ENCODE measurements around the gene CHD9.

CHD9 gene

DNA sequence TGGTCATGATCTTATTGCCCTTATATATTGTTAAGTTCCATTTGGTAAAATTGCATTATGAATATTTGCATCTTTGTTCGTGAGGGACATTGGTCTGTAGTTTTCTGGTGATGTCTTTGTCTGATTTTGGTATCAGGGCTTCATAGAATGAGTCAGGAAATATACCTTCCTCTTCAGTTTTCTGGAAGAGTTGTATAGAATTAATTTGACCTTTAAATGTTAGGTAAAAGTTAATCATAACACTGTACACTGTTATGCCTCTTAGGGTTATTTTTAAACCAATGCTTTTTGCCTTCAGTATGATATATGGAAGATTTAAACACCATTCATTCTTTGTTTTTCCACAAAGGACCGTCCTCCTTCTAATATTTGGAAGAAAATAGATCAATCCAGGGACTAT lies 180.0 kb downstream of the CHD9 start:
- Histone ChIP-seq H3K79me2 (ENCODE audit: control insufficient read depth, insufficient read depth, low read length, poor library complexity) (no peaks in the 10 kb centered on the region), H4K12ac (ENCODE audit: low read depth, low read length) (no peak overlapping the region), H2AFZ (ENCODE audit: insufficient read depth, low read length, poor library complexity) (no peak overlapping the region), H3K18ac (ENCODE audit: low read length) (no peak overlapping the region), H3K9me3 (ENCODE audit: insufficient read depth, low read depth, low read length) (no peaks in the 10 kb centered on the region), H3K36me3 (ENCODE audit: control insufficient read depth in 1 of 2, insufficient read depth in 2 of 2, low read length in 2 of 2) (peaks cover 9 to 14% of the 10 kb centered on the region in 2 experiments), H2AK5ac (ENCODE audit: low read length) (no peak overlapping the region), H3K27ac (ENCODE audit: low read depth, low read length) (no peak overlapping the region), H3K9ac (ENCODE audit: low read length) (no peak overlapping the region), H4K91ac (ENCODE audit: low read depth, low read length) (no peak overlapping the region), H2BK12ac (ENCODE audit: low read length) (no peak overlapping the region), H3K27me3 (ENCODE audit: insufficient read depth, low read length) (no peaks in the 10 kb centered on the region), H3K79me1 (ENCODE audit: low read length) (no peaks in the 10 kb centered on the region), H3K4ac (ENCODE audit: low read depth, low read length) (no peak overlapping the region), H4K8ac (ENCODE audit: low read depth, low read length) (no peak overlapping the region), H3K14ac (ENCODE audit: low read length) (no peak overlapping the region), H3K4me2 (ENCODE audit: low read length) (no peak overlapping the region), H3K4me1 (ENCODE audit: control insufficient read depth in 1 of 2, insufficient read depth in 2 of 2, low read length in 2 of 2) (no peaks in the 10 kb centered on the region), H2BK120ac (ENCODE audit: insufficient read depth, low read length, poor library complexity) (no peak overlapping the region), H3K4me3 (ENCODE audit: low read depth, low read length) (no peak overlapping the region), H3K23ac (ENCODE audit: low read length) (no peak overlapping the region), H2BK5ac (ENCODE audit: low read depth, low read length, poor library complexity) (no peak overlapping the region)
- DNase-seq = no peak
- WGBS (ENCODE audit: extremely low coverage, insufficient coverage, insufficient read length) = no CpG with 5 or more reads among the region's 2 CpGs

DNA sequence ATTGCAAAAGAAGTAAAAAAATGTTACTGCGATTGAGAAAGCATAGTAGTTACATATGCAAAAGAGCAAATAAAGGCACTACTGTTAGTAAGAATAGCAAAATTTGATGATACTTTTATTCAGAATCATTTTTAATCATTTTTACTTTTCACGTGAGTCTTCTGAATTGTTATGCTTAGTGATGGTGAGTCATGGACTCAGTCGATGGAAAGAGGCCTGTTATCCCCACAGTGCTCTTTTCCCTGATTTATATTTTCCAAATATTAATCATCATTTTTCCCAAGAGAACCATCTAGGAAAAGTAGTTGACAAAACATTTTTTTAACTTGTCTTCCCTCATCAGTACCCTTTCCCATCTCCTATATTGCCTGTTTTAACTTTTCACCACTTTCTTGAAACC lies 181.1 kb downstream of the CHD9 start:
- Histone ChIP-seq H3K36me3 (ENCODE audit: control insufficient read depth in 1 of 2, insufficient read depth in 2 of 2, low read length in 2 of 2) (peaks cover 9 to 13% of the 10 kb centered on the region in 2 experiments), H2BK12ac (ENCODE audit: low read length) (no peak overlapping the region), H3K27me3 (ENCODE audit: insufficient read depth, low read length) (no peaks in the 10 kb centered on the region), H3K9me3 (ENCODE audit: insufficient read depth, low read depth, low read length) (no peaks in the 10 kb centered on the region), H3K27ac (ENCODE audit: low read depth, low read length) (no peak overlapping the region), H3K4me3 (ENCODE audit: low read depth, low read length) (no peak overlapping the region), H3K14ac (ENCODE audit: low read length) (no peak overlapping the region), H3K4ac (ENCODE audit: low read depth, low read length) (no peak overlapping the region), H3K18ac (ENCODE audit: low read length) (no peak overlapping the region), H4K12ac (ENCODE audit: low read depth, low read length) (no peak overlapping the region), H4K8ac (ENCODE audit: low read depth, low read length) (no peak overlapping the region), H3K79me1 (ENCODE audit: low read length) (no peaks in the 10 kb centered on the region), H3K79me2 (ENCODE audit: control insufficient read depth, insufficient read depth, low read length, poor library complexity) (no peaks in the 10 kb centered on the region), H2BK120ac (ENCODE audit: insufficient read depth, low read length, poor library complexity) (no peak overlapping the region), H2AFZ (ENCODE audit: insufficient read depth, low read length, poor library complexity) (no peak overlapping the region), H3K9ac (ENCODE audit: low read length) (no peak overlapping the region), H2BK5ac (ENCODE audit: low read depth, low read length, poor library complexity) (no peak overlapping the region), H2AK5ac (ENCODE audit: low read length) (no peak overlapping the region), H3K4me2 (ENCODE audit: low read length) (no peak overlapping the region), H4K91ac (ENCODE audit: low read depth, low read length) (no peak overlapping the region), H3K4me1 (ENCODE audit: control insufficient read depth in 1 of 2, insufficient read depth in 2 of 2, low read length in 2 of 2) (no peaks in the 10 kb centered on the region), H3K23ac (ENCODE audit: low read length) (no peak overlapping the region)
- no peak for DNase-seq
- WGBS (ENCODE audit: extremely low coverage, insufficient coverage, insufficient read length) = no CpG with 5 or more reads among the region's 3 CpGs

DNA sequence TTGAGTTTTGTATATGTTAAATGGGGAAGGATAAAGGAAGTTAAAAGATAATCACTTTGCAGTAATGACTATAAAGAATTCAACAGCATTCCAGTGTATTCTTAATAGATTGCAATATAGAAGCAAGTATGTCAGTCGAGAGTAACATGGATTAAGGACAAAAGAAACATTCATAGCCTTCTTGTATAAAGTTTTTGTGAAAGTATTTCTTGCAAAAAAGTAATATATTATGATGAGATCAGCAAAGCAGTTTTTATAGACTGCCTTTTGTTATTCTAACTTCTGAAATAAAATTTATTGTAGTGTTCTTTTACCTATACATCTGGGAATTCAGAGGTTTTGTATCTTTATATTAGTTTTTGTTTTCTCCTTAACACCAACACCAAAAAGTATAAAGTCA lies 194.5 kb downstream of the CHD9 start:
- no peak overlapping the region for H2AK5ac ChIP-seq (ENCODE audit: low read length)
- H3K9ac ChIP-seq (ENCODE audit: low read length) = no peak overlapping the region
- no peaks in the 10 kb centered on the region for H3K9me3 ChIP-seq (ENCODE audit: insufficient read depth, low read depth, low read length)
- no peak overlapping the region for H4K91ac ChIP-seq (ENCODE audit: low read depth, low read length)
- no peak overlapping the region for H3K27ac ChIP-seq (ENCODE audit: low read depth, low read length)
- H3K18ac ChIP-seq (ENCODE audit: low read length) = no peak overlapping the region
- no peak overlapping the region for H2BK12ac ChIP-seq (ENCODE audit: low read length)
- H3K14ac ChIP-seq (ENCODE audit: low read length) = no peak overlapping the region
- H3K23ac ChIP-seq (ENCODE audit: low read length) = no peak overlapping the region
- peaks cover 13 to 17% of the 10 kb centered on the region in 2 experiments for H3K36me3 ChIP-seq (ENCODE audit: control insufficient read depth in 1 of 2, insufficient read depth in 2 of 2, low read length in 2 of 2)
- H4K8ac ChIP-seq (ENCODE audit: low read depth, low read length) = no peak overlapping the region
- no peaks in the 10 kb centered on the region for H3K79me2 ChIP-seq (ENCODE audit: control insufficient read depth, insufficient read depth, low read length, poor library complexity)
- no peak overlapping the region for H4K12ac ChIP-seq (ENCODE audit: low read depth, low read length)
- no CpG with 5 or more reads among the region's 1 CpG for WGBS (ENCODE audit: extremely low coverage, insufficient coverage, insufficient read length)
- H3K4me1 ChIP-seq (ENCODE audit: control insufficient read depth in 1 of 2, insufficient read depth in 2 of 2, low read length in 2 of 2) = no peaks in the 10 kb centered on the region
- H3K4me3 ChIP-seq (ENCODE audit: low read depth, low read length) = no peak overlapping the region
- no peak overlapping the region for H2BK120ac ChIP-seq (ENCODE audit: insufficient read depth, low read length, poor library complexity)
- no peak for DNase-seq
- H3K27me3 ChIP-seq (ENCODE audit: insufficient read depth, low read length) = no peaks in the 10 kb centered on the region
- no peak overlapping the region for H2BK5ac ChIP-seq (ENCODE audit: low read depth, low read length, poor library complexity)
- no peak overlapping the region for H3K4me2 ChIP-seq (ENCODE audit: low read length)
- no peaks in the 10 kb centered on the region for H3K79me1 ChIP-seq (ENCODE audit: low read length)
- H3K4ac ChIP-seq (ENCODE audit: low read depth, low read length) = no peak overlapping the region
- no peak overlapping the region for H2AFZ ChIP-seq (ENCODE audit: insufficient read depth, low read length, poor library complexity)

DNA sequence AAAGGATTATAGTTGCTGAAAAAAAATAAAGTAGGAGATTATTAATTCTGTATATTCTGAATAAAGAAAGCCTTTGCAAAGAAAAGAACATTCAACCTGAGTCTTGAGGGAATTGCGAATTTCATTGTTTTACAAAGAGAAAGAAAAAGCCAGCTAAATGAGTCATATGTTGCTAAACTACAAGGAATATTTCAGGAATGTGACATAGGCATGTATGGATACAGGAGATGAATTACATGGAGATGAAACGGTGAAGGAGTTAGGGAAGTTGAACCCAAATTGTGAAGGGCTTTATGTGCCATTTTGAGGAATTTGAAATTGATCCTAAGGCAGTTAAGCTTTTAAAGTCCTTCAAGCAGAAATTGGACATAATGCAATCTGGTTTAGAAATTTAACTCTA lies 202.2 kb downstream of the CHD9 start:
- no peak overlapping the region for H2BK5ac ChIP-seq (ENCODE audit: low read depth, low read length, poor library complexity)
- H3K9me3 ChIP-seq (ENCODE audit: insufficient read depth, low read depth, low read length) = no peaks in the 10 kb centered on the region
- no peak overlapping the region for H3K23ac ChIP-seq (ENCODE audit: low read length)
- no peaks in the 10 kb centered on the region for H3K27me3 ChIP-seq (ENCODE audit: insufficient read depth, low read length)
- no peak overlapping the region for H2AK5ac ChIP-seq (ENCODE audit: low read length)
- no peak overlapping the region for H2BK120ac ChIP-seq (ENCODE audit: insufficient read depth, low read length, poor library complexity)
- WGBS (ENCODE audit: extremely low coverage, insufficient coverage, insufficient read length) = no CpG with 5 or more reads among the region's 2 CpGs
- H3K4me2 ChIP-seq (ENCODE audit: low read length) = no peak overlapping the region
- peak in 1 of 2 donors; percentile 73 for DNase-seq
- no peaks in the 10 kb centered on the region for H3K79me1 ChIP-seq (ENCODE audit: low read length)
- no peak overlapping the region for H2BK12ac ChIP-seq (ENCODE audit: low read length)
- H2AFZ ChIP-seq (ENCODE audit: insufficient read depth, low read length, poor library complexity) = no peak overlapping the region
- no peak overlapping the region for H3K9ac ChIP-seq (ENCODE audit: low read length)
- no peak overlapping the region for H4K91ac ChIP-seq (ENCODE audit: low read depth, low read length)
- no peak overlapping the region for H3K4me3 ChIP-seq (ENCODE audit: low read depth, low read length)
- H3K27ac ChIP-seq (ENCODE audit: low read depth, low read length) = no peak overlapping the region
- H3K4ac ChIP-seq (ENCODE audit: low read depth, low read length) = no peak overlapping the region
- H3K36me3 ChIP-seq (ENCODE audit: control insufficient read depth in 1 of 2, insufficient read depth in 2 of 2, low read length in 2 of 2) = peaks cover 12 to 18% of the 10 kb centered on the region in 2 experiments
- H3K4me1 ChIP-seq (ENCODE audit: control insufficient read depth in 1 of 2, insufficient read depth in 2 of 2, low read length in 2 of 2) = no peaks in the 10 kb centered on the region
- no peak overlapping the region for H3K14ac ChIP-seq (ENCODE audit: low read length)
- no peak overlapping the region for H4K12ac ChIP-seq (ENCODE audit: low read depth, low read length)
- H4K8ac ChIP-seq (ENCODE audit: low read depth, low read length) = no peak overlapping the region
- H3K79me2 ChIP-seq (ENCODE audit: control insufficient read depth, insufficient read depth, low read length, poor library complexity) = no peaks in the 10 kb centered on the region
- H3K18ac ChIP-seq (ENCODE audit: low read length) = no peak overlapping the region

Data from trophoblast cell (in vitro differentiated cells and primary cell).